ENCODE measurements around the gene IGFLR1. TPM values are rescaled to one million over a fixed set of nuclear protein-coding genes. Genes with fewer than 3 reads are reported as not detected.

Gene IGFLR1
- total RNA-seq, 1 experiment from 2014 or later = 4.9 TPM

DNA sequence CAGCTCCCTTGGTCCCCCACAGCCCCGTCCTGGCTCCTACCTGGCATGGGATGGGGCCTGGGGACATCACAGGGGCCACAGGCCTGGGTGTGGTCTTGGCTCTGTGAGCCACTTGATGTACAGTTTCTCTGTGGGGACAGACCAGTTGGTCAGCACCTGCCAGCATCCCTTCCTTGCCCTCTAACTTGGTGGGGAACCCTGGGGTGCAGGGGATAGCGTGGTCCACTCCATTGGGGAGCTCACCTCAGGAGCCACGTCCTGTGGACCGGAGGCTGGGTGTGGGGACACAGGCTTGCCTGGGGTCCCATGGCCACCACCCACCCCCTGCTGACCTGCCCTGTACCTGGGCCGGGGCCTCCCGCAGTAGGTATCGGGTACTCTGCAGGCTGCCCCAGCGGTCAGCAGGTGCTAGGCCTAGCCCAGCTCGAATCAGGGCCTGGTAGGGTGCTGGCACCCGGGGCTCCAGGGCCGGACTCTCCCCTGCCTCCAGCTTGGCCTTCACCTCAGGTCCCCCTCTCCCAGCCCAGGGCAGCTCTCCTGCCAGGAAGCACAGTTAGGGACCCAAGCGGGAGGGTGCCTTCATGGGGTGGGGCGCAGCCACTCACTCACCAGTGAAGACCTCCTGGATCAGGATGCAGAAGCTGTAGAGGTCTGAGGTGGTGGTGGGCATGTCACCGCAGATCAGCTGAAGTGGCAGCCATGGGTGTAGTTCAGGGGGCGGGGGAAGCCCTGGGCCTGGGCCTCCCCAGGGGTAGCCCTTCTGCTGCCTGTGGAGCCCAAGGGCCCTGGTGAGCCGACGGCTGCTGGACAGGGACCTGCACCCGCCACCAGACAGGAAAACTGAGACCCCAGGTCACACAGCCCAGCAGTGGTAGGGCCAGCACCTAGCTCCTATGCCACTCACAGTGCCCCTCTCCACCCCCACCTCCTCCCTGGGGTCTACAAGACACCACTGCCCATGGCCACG is 48.0 kb upstream of the IGFLR1 start:
- TF ChIP-seq, protein P1, sequence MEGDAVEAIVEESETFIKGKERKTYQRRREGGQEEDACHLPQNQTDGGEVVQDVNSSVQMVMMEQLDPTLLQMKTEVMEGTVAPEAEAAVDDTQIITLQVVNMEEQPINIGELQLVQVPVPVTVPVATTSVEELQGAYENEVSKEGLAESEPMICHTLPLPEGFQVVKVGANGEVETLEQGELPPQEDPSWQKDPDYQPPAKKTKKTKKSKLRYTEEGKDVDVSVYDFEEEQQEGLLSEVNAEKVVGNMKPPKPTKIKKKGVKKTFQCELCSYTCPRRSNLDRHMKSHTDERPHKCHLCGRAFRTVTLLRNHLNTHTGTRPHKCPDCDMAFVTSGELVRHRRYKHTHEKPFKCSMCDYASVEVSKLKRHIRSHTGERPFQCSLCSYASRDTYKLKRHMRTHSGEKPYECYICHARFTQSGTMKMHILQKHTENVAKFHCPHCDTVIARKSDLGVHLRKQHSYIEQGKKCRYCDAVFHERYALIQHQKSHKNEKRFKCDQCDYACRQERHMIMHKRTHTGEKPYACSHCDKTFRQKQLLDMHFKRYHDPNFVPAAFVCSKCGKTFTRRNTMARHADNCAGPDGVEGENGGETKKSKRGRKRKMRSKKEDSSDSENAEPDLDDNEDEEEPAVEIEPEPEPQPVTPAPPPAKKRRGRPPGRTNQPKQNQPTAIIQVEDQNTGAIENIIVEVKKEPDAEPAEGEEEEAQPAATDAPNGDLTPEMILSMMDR (conservative IDR thresholded peaks at IDR 0.05; ENCODE audit: low read depth, low read length) = no peak
- no peak for TF ChIP-seq EZH2 (IDR thresholded peaks at IDR 0.05; ENCODE audit: borderline replicate concordance, low read depth, low read length, poor library complexity, severe bottlenecking)
- Histone ChIP-seq H3K27ac (ENCODE audit: low read depth, low read length, poor library complexity, severe bottlenecking) (no peak overlapping the region), H3K4me1 (ENCODE audit: insufficient read depth, low read length, poor library complexity, severe bottlenecking) (no peaks in the 10 kb centered on the region), H3K4me3 (ENCODE audit: low read depth, low read length, poor library complexity, severe bottlenecking) (no peak overlapping the region), H3K27me3 (replicated peaks; ENCODE audit: insufficient read depth, low read depth, low read length, poor library complexity) (no peaks in the 10 kb centered on the region), H3K9me3 (ENCODE audit: low read depth, low read length, poor library complexity, severe bottlenecking) (no peaks in the 10 kb centered on the region), H3K36me3 (ENCODE audit: insufficient read depth, low read length, poor library complexity, severe bottlenecking) (no peaks in the 10 kb centered on the region)
- ChIA-PET CTCF (no interaction called here), POLR2A (ENCODE audit: low non-redundant PET) (no interaction called here)
- intact Hi-C loops (cut with micrococcal nuclease; ENCODE audit: unreplicated experiment) = no loop called here
- no TSS peak for BruUV-seq (replicated peaks)
- no peak for DNase-seq (ENCODE audit: low spot score)

DNA sequence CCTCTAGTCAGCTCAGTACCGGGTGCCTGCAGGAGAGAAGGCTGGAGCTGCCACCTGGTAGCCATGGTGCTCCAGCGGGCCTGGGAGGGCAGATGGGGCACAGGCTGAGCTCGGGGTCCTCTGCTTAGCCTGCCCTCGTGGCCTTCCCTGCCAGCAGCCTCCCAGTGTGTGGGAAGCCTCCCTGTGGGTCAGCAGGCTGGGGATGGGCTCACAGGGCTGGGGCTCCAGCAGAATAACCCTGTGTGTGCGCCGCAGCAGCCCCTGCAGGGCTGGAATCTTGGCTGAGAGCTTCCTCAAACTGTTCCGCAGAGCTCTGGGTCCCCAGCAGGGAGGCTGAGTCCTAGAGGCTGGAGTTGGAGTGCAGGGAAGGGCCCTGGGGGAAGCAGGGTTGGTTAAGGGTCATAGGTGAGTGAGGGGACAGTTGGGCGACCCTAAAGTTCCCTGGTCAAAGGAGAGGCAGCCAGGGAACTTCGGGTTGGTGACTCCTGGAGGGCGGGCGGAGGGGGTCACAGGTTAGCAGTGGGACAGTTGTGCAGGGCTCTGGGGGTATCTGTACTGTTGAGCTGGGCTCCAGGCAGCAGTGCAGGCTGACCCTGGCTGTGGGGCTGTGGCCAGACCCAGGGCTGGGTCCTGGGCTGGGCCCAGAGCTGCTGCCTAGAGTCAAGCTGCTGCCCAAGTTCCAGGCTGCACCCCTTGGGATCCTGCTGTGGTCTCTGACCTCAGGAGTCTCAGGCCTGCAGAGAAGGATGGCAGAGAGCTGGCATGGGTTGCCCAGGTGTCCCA is 47.1 kb upstream of the IGFLR1 start:
- H3K36me3 ChIP-seq (ENCODE audit: insufficient read depth, low read length, poor library complexity, severe bottlenecking) = no peaks in the 10 kb centered on the region
- intact Hi-C loops (cut with micrococcal nuclease; ENCODE audit: unreplicated experiment) = no loop called here
- POLR2A ChIA-PET (ENCODE audit: low non-redundant PET) = interaction anchor here (0.6 kb wide), 1 partner anchor 225 kb away, joined by 6 read pairs; the partner anchor contains the start of gene ALKBH6
- CTCF ChIA-PET = no interaction called here
- H3K4me3 ChIP-seq (ENCODE audit: low read depth, low read length, poor library complexity, severe bottlenecking) = no peak overlapping the region
- no peaks in the 10 kb centered on the region for H3K27me3 ChIP-seq (replicated peaks; ENCODE audit: insufficient read depth, low read depth, low read length, poor library complexity)
- no peak overlapping the region for H3K27ac ChIP-seq (ENCODE audit: low read depth, low read length, poor library complexity, severe bottlenecking)
- no peak for TF ChIP-seq EZH2 (IDR thresholded peaks at IDR 0.05; ENCODE audit: borderline replicate concordance, low read depth, low read length, poor library complexity, severe bottlenecking)
- TF ChIP-seq, protein P1 (conservative IDR thresholded peaks at IDR 0.05; ENCODE audit: low read depth, low read length) = no peak
- DNase-seq (ENCODE audit: low spot score) = no peak
- no TSS peak for BruUV-seq (replicated peaks)
- no peaks in the 10 kb centered on the region for H3K9me3 ChIP-seq (ENCODE audit: low read depth, low read length, poor library complexity, severe bottlenecking)
- H3K4me1 ChIP-seq (ENCODE audit: insufficient read depth, low read length, poor library complexity, severe bottlenecking) = no peaks in the 10 kb centered on the region

DNA sequence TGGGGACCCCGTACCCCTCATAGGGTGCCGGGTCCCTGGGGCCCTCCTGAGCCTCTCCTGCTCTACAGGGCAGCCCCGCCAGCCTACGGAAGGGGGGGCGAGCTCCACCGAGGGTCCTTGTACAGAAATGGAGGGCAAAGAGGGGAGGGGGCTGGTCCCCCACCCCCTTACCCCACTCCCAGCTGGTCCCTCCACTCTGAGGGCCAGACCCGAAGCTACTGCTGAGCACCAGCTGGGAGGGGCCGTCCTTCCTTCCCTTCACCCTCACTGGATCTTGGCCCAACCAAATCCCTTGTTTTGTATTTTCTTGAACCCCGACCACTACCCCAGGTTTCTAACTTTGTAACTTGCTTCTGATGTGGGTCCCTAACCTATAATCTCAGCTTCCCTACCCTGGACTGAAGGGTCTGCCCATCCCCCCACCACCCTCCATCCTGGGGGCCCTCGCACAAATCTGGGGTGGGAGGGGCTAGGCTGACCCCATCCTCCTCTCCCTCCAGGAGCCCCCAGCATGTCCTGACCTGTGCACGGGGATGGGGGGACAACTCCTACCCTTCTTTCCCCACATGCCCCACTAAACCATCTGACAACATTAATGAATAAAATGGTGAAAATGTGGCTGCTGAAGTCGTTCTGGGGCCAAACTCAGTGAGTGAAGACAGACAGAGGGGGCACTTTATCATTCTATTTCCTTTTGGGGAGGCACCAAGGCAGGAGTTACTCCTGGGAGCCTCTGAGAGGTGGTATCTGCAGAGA is 46.1 kb upstream of the IGFLR1 start:
- Histone ChIP-seq H3K4me3 (ENCODE audit: low read depth, low read length, poor library complexity, severe bottlenecking) (no peak overlapping the region), H3K27me3 (replicated peaks; ENCODE audit: insufficient read depth, low read depth, low read length, poor library complexity) (no peaks in the 10 kb centered on the region), H3K36me3 (ENCODE audit: insufficient read depth, low read length, poor library complexity, severe bottlenecking) (no peaks in the 10 kb centered on the region), H3K9me3 (ENCODE audit: low read depth, low read length, poor library complexity, severe bottlenecking) (no peaks in the 10 kb centered on the region), H3K4me1 (ENCODE audit: insufficient read depth, low read length, poor library complexity, severe bottlenecking) (no peaks in the 10 kb centered on the region), H3K27ac (ENCODE audit: low read depth, low read length, poor library complexity, severe bottlenecking) (no peak overlapping the region)
- CTCF ChIA-PET = no interaction called here
- BruUV-seq (replicated peaks) = TSS peak; percentile 44
- no peak for DNase-seq (ENCODE audit: low spot score)
- no peak for TF ChIP-seq EZH2 (IDR thresholded peaks at IDR 0.05; ENCODE audit: borderline replicate concordance, low read depth, low read length, poor library complexity, severe bottlenecking)
- TF ChIP-seq, protein P1 (conservative IDR thresholded peaks at IDR 0.05; ENCODE audit: low read depth, low read length) = no peak
- POLR2A ChIA-PET (ENCODE audit: low non-redundant PET) = no interaction called here
- intact Hi-C loops (cut with micrococcal nuclease; ENCODE audit: unreplicated experiment) = no loop called here
